Cerebellar nuclear complex (tissue), 1 donor: ENCODE data around the gene DTX3.
"Not testable (repeated sequence)": the region's sequence is repeated elsewhere in the genome, so short reads cannot be mapped to it uniquely, and the experiment has no call there.

Experiments
- DNase-seq, 2 experiments: peaks; one replicate each; lab custom pipeline; 2025; lab: John Stamatoyannopoulos, UW

DTX3 gene

DNA sequence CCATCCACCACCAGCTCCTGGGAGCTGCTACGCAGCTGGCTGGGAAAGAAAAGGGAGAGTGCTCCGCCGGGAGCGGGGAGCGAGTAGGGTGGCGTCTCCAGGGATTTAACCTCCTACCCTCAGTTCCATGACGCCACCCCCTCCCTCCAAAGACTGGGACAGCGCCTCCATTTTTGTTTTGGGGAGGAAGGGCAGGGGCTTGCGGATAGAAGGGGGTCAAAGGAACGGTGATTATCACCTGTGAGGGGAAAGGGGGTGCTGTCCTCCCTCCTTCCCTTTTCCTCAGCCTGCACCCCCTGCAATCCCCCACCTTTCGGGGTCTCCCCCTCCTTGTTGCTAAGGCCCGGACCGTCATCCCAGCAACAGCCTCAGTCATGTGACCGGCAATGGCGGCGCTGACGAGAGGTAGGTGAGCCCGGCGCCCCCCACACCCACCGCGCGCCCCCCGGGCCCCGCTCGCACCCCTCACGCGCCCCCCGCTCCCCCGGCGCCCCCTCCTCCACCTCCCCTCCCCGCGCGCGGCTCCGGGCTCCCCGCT is at the start of gene DTX3:
DTX3 (plus strand) TSS at position 371 of the 538 bp plus-strand sequence. CDS start 1,694 bp downstream, outside the sequence.
- no peak for DNase-seq

GRCh38 chr12:57554897-57555296 is 49.7 kb upstream of the DTX3 start:
- DNase-seq, result no peak

- no peak for DNase-seq
Measured at GRCh38 chr12:57558864-57559263, 45.8 kb upstream of the DTX3 start.

DNA sequence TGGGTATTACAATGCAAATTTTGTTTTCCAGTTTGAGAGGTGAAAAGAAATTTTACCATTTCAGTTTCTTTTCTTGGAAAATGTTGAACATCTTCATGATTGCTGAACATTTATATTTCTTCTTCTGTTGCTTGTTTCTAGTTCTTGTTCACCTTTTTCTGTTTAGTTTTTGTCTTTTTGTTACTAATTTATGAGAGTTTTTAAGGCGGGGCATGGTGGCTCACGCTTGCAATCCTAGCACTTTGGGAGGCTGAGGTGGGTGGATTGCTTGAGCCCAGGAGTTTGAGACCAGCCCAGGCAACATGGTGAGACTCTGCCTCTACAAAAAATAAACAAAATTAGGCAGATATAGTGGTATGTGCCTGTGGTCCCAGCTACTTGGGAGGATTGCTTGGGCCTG is 44.1 kb upstream of the DTX3 start:
- no peak for DNase-seq

GRCh38 chr12:57561117-57561516 is 43.5 kb upstream of the DTX3 start:
- not testable (repeated sequence) for DNase-seq

GRCh38 chr12:57563358-57563757 is 41.3 kb upstream of the DTX3 start:
- DNase-seq, result no peak

DNA sequence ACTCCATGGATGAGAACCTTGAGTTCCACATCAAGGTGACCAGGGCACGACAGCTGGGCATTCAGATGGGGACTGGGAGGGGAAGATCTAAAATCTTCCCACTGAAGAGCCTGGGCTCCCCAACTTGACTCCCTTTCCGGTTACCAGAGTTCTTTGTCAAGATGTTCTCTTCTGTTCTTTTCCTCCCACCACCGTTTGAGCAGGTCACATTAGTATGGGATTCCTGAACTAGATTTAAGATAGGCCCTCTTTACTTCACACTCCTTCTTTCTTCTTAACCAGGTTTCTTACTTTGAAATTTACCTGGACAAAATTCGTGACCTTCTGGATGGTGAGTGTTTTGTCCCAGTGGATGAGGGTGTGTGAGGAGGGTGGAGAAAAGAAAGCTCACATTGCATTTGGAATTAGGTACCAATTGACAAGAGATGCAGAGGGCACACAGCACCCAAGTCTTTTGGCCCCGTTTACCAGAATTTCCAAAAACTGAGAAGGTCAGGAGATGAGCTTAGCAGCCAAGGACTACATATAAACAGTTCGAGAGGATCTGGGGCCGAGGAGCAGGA is 40.4 kb upstream of the DTX3 start:
- no peak for DNase-seq

- DNase-seq, result no peak
Measured at GRCh38 chr12:57568838-57569237, 35.8 kb upstream of the DTX3 start.

DNA sequence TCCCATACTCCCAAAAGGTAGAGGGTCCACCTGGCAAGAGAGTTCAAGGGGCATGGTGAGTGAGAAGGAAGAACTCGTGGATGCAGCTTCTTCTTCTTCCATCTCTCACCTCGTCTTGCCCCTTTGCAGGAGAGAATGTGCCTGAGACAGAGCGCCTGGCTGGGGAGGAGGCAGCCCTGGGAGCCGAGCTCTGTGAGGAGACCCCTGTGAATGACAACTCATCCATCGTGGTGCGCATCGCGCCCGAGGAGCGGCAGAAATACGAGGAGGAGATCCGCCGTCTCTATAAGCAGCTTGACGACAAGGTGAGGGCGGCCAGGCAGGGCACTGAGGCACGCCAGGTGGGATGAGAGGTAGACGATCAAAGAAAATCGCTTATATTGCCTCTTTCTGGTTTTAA is 34.8 kb upstream of the DTX3 start:
- no peak for DNase-seq

GRCh38 chr12:57570438-57570837 is 34.2 kb upstream of the DTX3 start:
- not testable (repeated sequence) for DNase-seq

DNA sequence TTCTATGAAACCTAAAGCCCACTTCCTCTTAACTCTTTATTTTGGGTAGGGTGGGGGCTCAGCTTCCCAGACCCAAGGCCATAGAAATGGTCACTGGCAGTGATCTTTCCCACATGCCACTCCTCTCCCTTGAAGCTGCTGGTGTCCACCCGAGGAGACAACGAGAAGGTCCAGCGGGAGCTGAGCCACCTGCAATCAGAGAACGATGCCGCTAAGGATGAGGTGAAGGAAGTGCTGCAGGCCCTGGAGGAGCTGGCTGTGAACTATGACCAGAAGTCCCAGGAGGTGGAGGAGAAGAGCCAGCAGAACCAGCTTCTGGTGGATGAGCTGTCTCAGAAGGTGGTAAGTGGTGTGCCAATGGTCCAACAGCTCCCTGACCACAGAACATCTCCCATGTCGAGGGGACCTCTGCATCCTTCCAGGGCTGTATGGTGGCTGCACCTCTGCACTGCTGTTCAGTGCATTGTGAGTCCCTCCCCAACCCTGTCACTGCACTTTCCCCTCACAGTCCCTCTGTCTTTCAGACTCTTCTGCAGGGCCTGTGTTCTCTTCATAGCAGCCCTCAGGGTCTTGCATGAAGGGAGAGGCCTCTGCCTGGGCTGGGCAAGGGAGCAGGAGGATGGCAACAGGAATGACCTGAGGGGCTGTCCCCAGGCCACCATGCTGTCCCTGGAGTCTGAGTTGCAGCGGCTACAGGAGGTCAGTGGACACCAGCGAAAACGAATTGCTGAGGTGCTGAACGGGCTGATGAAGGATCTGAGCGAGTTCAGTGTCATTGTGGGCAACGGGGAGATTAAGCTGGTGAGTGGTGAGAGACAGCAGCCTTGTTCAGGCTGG is 32.5 kb upstream of the DTX3 start:
- DNase-seq, result no peak

DNA sequence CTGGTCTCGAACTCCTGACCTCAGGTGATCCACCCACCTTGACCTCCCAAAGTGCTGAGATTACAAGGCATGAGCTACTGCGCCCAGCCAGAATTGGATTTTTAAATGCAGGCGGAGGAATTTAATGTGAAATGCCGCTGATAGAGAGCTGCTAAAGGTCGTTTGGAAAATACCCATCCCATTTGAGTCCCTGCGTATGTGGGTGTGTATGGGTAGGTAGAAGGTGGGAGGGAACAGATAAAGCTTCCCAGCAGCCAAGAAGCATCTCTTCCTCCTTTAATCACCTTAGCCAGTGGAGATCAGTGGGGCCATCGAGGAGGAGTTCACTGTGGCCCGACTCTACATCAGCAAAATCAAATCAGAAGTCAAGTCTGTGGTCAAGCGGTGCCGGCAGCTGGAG is 29.8 kb upstream of the DTX3 start:
- no peak for DNase-seq

DNA sequence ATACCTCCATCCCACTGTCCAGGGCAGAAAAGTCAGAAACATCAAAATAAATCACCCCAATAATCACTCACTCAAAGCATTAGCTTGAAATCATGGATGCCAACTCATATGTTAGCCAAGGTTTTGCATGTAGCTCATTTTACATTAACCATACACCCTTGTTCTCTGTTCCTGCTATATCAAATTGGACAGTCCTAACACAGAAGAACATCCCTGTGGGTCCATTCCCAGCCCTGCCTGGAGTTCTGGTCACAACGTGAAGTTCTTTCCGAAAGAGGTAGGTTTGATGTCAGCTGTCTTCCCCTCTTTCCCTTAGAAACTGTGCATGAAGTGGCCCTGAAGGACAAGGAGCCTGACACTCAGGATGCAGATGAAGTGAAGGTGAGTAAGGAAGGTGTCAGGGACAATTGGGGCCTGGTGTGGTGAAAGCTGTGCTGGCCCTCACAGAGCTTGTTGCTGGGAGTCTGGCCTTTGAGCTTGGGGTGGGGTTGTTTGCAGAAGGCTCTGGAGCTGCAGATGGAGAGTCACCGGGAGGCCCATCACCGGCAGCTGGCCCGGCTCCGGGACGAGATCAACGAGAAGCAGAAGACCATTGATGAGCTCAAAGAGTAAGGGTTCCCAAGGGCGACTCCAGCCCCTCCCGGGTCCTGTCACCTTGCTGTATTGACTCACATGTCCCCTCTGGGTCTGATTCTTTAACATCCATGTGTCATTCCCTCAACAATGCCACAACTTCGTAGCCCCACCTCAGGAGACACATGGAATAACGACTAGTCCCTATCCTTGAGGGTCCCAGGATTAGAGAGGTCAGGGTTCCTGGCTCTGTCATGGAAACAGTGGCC is 28.6 kb upstream of the DTX3 start:
- DNase-seq, result no peak

DNA sequence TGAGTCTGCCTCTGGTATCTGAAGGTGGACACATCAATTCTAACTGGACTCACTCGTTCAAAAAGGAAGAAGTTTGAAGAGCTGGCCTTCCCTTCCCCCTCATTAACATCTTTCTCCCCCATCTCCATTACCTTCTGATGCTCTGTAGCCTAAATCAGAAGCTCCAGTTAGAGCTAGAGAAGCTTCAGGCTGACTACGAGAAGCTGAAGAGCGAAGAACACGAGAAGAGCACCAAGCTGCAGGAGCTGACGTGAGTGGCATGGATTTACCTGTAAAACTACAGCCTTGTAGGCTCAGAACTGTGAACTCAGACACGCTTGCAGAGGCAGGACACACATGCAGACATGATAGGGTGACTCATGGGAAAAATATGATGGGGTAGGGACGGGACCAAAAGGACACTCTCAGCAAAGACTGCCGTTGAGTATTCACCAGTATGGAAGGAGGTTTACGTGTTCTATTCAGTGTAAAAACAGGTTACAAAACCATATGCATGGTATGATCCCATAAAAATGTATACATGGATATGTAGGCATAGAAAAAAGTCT is 27.9 kb upstream of the DTX3 start:
- DNase-seq, result no peak

DNA sequence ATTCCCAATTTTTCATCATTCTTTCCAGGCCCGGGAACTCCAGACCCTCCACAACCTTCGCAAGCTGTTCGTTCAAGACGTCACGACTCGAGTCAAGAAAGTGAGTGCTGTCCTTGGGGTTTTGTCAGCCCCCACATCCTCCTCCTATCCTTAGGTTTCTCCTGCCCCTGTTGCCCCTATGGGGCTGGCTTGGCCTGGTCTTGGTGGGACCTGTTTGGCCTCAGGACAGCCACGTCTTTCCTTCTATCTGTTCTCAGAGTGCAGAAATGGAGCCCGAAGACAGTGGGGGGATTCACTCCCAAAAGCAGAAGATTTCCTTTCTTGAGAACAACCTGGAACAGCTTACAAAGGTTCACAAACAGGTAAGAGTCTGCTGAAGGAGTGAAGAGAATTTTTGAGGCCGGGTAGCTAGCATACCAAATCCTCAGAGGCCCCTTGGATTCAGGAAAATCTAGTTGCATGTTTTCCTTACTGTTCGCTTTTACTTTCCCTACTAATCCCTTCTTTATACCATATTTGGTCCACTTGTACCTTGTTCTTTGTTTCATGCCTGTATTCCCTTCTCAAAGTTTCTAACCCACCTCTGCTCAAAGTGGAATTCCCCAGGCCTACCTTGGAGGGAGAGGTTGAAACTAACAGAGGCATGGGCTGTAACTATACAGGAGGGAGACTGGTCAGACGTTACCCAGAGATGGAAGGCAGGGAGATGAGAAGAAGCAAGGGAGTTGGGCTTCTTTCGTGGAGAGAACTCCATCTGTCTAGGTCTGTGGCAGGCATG is 26.5 kb upstream of the DTX3 start:
- no peak for DNase-seq

- no peak for DNase-seq
Measured at GRCh38 chr12:57579011-57579410, 25.6 kb upstream of the DTX3 start.

GRCh38 chr12:57579677-57580465 is 24.8 kb upstream of the DTX3 start:
- no peak for DNase-seq

DNA sequence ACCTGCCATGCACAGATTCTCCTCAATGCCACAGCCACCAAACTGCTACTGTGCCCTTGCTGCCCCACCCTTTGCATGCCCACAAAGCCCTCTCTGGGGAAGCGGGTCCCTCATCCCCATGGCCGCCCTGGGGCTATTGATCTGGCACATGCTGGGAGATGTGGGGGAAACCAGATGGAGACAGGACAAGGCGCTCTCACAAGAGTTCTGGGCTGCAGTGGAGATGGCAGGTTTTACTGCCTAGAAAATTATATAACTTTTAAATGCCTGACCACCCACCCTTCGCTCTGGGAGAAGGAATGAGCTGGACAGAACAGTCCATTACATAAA is 24.2 kb upstream of the DTX3 start:
- no peak for DNase-seq

- no peak for DNase-seq
Measured at GRCh38 chr12:57581802-57582201, 22.8 kb upstream of the DTX3 start.

DNA sequence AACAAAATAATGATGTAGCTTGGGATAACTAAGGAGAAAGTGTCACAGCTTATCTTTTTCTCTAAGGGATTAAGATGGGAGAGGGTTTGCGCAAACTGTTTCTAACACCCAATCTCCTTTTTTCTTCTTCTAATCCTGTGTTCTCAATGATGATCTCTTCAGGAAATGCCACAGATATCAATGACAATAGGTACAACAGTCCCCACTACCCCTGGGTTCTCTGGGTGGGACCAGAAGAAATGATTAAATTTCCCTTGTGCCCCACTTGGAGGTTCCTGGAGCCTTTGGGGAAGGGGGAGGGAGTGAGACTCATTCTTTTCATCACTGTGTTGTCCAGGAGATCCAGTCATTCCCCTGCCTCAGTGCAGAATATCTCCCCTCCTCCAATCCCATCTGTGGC is 22.2 kb upstream of the DTX3 start:
- DNase-seq, result no peak
